GM18502 (cell line): ENCODE data around the gene EMC10.

ENCODE experiments used
- ATAC-seq: cut with Tn5 transposase; IDR thresholded peaks from one replicate; pipeline ENCODE4 v1.9.1; 2021; ENCODE audit warnings: mild to moderate bottlenecking; ENCODE audit not compliant: unreplicated experiment, poor library complexity

Gene EMC10

GRCh38 chr19:50476907-50477238, 566 bp downstream of the EMC10 start:
- ATAC-seq = no peak

GRCh38 chr19:50477751-50478515, 1.6 kb downstream of the EMC10 start:
- ATAC-seq = no peak

GRCh38 chr19:50478901-50479715, 2.8 kb downstream of the EMC10 start:
- no peak for ATAC-seq

- no peak for ATAC-seq
Observed at GRCh38 chr19:50479761-50480251, 3.5 kb downstream of the EMC10 start.

- no peak for ATAC-seq
Observed at GRCh38 chr19:50480281-50481111, 4.2 kb downstream of the EMC10 start.

- ATAC-seq = no peak
Observed at GRCh38 chr19:50481351-50482149, 5.2 kb downstream of the EMC10 start.

- no peak for ATAC-seq
Observed at GRCh38 chr19:50482271-50482855, 6.1 kb downstream of the EMC10 start.

GRCh38 chr19:50482916-50483315, 6.6 kb downstream of the EMC10 start:
- ATAC-seq = no peak

- ATAC-seq = no peak
Observed at GRCh38 chr19:50485284-50485955, 9.1 kb downstream of the EMC10 start.

- ATAC-seq = no peak
Observed at GRCh38 chr19:50486823-50487515, 10.7 kb downstream of the EMC10 start.

- ATAC-seq = no peak
Observed at GRCh38 chr19:50488389-50489194, 12.3 kb downstream of the EMC10 start.

- no peak for ATAC-seq
Observed at GRCh38 chr19:50489461-50490011, 13.2 kb downstream of the EMC10 start.

- ATAC-seq = no peak
Observed at GRCh38 chr19:50490411-50490811, 14.1 kb downstream of the EMC10 start.

- ATAC-seq = no peak
Observed at GRCh38 chr19:50490991-50491472, 14.7 kb downstream of the EMC10 start.

- no peak for ATAC-seq
Observed at GRCh38 chr19:50492303-50493052, 16.2 kb downstream of the EMC10 start.

GRCh38 chr19:50493171-50493570, 16.9 kb downstream of the EMC10 start:
- no peak for ATAC-seq
